Coronary artery (tissue), 2 donors: ENCODE measurements around the gene F10.

Source experiments
- DNase-seq: peaks from one replicate; pipeline ENCODE4 v3.0.0-alpha.2; 2017; ENCODE audit warnings: low spot score
- H3K27ac ChIP-seq, 2 donors: fragments of 200-600 bp; sonication (generic); one replicate each; pipeline ENCODE4 v1.5.1; 2016 to 2019
- H3K4me3 ChIP-seq: fragments of 200-600 bp; sonication (generic); 2 replicates; pipeline ENCODE4 v1.5.1; 2016; ENCODE audit warnings: mild to moderate bottlenecking, moderate library complexity
- TF ChIP-seq, protein P1 (sequence below): fragments of 200-600 bp; sonication (generic); IDR thresholded peaks from one replicate; pipeline ENCODE4 v1.5.1; 2019; ENCODE audit warnings: antibody characterized with exemption

F10 gene

DNA sequence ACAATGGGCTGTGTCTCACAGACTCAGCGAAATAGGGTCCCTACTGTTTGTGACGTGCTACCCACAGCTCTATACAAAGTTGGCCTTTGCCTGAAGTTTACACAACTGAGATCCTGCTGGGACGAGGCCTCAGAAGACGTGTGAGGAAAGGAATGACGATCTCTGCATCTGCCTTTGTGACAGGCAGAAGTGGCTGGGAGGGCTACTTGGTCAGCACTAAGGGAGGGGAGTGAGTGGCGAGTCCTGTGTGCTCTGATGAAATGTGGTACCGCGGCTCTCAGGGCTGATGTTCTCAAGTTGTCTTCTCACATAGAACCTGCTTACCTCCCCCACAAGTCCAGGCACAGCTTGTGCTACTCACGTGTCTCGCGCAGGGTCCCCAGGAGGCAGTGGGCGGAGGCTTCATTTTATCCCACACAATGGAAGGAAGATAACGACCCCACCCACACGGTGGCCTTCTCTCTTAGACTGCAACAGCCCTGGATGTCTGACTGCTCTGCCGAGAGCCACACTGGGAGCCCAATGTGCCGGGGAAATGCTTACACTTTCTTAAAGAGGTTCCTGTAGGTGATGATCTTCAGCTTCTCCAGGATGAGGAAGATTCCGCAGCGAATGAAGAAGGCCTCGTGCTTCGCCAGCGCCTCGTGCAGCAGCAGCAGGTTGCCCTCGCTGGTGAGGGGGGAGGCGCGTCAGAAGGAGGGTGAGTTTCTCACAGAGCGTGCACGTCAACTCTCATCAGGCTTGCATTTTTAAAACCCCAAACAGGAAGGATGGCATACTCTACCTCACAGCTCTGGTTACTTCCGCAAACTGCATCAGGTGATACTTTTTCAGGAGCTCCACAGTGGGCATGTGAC is 57.0 kb downstream of the F10 start:
- Histone ChIP-seq H3K4me3 (no peak overlapping the region), H3K27ac (no peak overlapping the region)
- TF ChIP-seq, protein P1, sequence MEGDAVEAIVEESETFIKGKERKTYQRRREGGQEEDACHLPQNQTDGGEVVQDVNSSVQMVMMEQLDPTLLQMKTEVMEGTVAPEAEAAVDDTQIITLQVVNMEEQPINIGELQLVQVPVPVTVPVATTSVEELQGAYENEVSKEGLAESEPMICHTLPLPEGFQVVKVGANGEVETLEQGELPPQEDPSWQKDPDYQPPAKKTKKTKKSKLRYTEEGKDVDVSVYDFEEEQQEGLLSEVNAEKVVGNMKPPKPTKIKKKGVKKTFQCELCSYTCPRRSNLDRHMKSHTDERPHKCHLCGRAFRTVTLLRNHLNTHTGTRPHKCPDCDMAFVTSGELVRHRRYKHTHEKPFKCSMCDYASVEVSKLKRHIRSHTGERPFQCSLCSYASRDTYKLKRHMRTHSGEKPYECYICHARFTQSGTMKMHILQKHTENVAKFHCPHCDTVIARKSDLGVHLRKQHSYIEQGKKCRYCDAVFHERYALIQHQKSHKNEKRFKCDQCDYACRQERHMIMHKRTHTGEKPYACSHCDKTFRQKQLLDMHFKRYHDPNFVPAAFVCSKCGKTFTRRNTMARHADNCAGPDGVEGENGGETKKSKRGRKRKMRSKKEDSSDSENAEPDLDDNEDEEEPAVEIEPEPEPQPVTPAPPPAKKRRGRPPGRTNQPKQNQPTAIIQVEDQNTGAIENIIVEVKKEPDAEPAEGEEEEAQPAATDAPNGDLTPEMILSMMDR = no peak
- DNase-seq = no peak

DNA sequence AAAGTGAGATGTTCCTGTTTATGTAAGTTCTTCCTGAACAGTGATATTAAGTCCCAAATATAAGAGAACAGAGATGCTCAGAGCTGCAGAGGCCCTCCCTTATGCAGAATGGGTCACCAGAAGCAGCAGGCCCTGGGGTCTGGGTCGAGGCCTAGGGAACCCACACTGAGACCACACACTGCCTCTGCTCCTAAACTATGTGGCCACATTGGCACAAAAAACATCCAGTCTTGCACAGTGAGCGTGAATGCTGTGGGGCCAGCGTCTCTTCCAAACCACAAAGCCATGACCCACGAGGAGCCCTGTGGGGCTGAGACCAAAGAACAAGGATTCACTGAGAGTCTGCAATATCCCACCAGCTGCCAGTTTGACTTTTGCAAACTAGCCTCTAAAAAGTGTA is 59.4 kb downstream of the F10 start:
- TF ChIP-seq, protein P1 = no peak
- Histone ChIP-seq H3K27ac (no peak overlapping the region), H3K4me3 (no peak overlapping the region)
- DNase-seq = no peak

DNA sequence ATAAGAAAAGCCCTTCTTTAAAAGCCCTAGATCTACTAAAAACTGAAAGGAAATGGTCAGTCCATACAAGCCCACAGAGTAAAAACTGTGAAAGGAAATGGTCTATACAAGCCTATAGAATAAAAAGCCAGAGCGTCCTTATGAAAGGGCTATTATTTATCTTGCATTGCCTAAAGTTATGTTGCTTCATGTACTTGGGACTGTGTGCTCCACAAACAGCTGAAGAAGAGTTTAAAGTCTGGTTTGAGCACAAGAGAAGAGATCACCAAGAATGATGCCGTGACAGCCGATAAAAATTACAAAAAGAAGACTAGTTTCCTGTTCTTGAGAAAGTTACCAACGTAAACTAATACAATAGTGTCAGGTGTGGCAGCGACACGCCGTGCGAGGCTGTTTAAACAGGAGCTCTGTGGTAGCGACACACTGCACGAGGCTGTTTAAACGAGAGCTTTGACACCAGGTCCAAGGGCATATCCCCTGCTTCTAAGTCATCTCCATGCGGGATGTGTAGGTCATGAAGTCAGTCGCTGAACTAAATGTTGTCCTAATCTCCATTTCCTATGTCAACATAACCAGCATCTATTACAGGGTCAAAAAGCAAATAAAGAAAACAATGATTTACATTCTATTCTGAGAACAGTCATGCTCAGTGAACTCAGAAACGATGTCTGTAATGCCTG is 61.0 kb downstream of the F10 start:
- TF ChIP-seq, protein P1 = no peak
- DNase-seq = no peak
- no peak overlapping the region for H3K27ac ChIP-seq
- no peak overlapping the region for H3K4me3 ChIP-seq

DNA sequence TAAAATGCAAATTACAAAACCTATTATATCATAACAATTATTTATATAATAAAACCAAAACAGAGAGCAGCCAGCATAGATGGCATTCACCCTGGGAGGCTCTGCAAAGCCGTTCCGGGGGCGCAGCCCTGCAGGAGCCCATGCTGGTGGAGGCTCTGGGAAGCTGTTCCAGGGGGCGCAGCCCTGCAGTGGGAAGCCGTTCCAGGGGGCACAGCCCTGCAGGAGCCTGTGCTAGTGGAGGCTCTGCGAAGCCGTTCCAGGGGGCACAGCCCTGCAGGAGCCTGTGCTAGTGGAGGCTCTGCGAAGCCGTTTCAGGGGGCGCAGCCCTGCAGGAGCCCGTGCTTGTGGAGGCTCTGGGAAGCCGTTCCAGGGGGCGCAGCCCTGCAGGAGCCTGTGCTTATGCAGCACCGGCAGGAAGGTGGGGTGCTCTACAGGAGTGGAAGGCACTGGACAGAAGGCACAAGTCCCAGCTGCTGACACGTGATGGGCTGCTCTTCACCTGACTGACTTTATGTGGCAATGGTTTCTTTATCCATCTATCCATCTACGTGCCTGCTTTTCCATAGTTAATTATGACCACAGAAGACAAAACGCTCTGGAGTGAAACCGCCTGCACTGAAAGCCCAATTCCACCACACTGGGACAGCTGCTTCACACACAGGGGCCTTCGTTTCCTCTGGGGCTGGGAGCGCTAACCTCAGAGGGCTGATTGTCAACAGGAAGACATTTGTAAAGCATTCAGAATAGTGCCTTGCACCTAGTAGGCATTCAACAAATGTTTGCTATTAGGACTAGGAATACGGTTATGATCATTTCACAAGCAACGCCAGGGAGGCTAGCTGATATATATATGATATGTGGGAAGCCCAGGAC is 62.2 kb downstream of the F10 start:
- no peak overlapping the region for H3K27ac ChIP-seq
- TF ChIP-seq, protein P1 = no peak
- DNase-seq = no peak

DNA sequence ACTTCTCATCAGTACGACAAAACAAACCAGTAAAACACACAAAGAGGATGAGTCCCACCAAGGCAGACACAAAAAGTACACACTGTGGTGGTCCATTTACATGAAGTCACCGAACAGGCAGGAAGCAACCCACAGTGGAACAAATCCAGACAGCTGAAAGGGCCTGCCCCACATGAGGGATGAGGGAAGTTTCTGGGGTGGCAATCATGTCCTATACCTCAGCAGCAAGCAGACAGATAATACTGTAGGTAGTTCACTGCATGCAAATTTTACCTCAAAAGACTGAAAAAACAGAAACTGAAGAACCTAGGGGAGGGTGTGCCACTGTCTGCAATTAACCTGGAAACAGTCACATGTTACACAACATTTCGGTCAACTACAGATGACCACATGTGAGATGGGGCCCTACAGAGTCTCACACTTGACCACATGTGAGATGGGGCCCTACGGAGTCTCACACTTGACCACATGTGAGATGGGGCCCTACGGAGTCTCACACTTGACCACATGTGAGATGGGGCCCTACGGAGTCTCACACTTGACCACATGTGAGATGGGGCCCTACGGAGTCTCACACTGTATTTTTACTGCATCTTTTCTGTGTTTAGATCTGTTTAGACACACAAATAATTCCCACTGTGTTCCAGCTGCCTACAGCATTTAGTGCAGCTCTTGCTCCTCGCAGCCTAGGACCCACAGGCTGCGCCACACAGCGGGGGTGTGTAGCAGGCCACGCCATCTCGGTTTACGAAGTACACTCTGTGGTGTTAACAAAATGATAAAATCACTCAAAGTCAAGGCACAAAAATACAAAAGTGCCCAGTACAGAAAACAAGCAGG is 63.7 kb downstream of the F10 start:
- DNase-seq = no peak
- H3K27ac ChIP-seq = peak overlapping the region; percentile 7 to 79
- H3K4me3 ChIP-seq = no peak overlapping the region
- TF ChIP-seq, protein P1 = no peak

More for the DNA sequence above, 62.2 kb downstream of the F10 start:
- H3K4me3 ChIP-seq = no peak overlapping the region

DNA sequence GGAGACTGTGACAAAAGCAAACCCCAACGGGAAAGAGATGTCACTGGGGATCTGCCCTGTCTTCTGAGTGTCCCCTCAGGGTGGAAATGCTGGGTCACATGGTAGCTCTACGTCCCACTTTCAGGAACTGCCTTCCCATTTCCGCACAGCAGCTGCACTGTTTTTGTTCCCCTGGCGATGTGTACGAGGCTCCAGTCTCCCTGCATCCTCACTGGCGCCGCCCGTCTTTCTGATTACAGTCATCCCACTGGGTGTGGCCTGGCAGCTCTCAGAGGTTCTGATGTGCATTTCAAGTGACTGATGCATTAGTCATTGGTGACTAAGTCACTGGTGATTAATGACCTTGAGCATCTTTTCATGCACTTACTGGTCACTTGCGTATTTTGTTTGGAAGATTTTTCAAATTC is 64.7 kb downstream of the F10 start:
- peak; percentile 91 for DNase-seq
- peak overlapping the region; percentile 7 to 79 for H3K27ac ChIP-seq
- TF ChIP-seq, protein P1 = no peak
- no peak overlapping the region for H3K4me3 ChIP-seq
